Upper lobe of left lung (tissue), 4 donors: ENCODE results near the gene UVSSA.

Source experiments
- EP300 ChIP-seq, 4 donors: sonication (generic); formaldehyde crosslinking; IDR thresholded peaks; one replicate each; pipeline ENCODE4 v1.5.1; 2017; ENCODE audit warnings: antibody characterized with exemption in 4 of 4, control low read depth in 2 of 4
- POLR2A ChIP-seq, 4 donors: fragments of 450-650 bp; IDR thresholded peaks; one replicate each; pipeline ENCODE4 v1.5.1; 2016 to 2017; ENCODE audit warnings: antibody characterized with exemption in 4 of 4, mild to moderate bottlenecking in 2 of 4
- POLR2AphosphoS5 ChIP-seq, 2 donors: sonication (generic); formaldehyde crosslinking; IDR thresholded peaks; one replicate each; pipeline ENCODE4 v1.5.1; 2017; ENCODE audit warnings: antibody characterized with exemption in 2 of 2
- TF ChIP-seq, protein P1 (sequence below), 6 experiments: fragments of 450-650 bp in 4 of 6; fragments of 200-600 bp in 2 of 6; sonication (generic) in 2 of 6; IDR thresholded peaks; one replicate each; pipeline ENCODE4 v1.5.1; 2016 to 2019; ENCODE audit warnings: antibody characterized with exemption in 6 of 6

DNA sequence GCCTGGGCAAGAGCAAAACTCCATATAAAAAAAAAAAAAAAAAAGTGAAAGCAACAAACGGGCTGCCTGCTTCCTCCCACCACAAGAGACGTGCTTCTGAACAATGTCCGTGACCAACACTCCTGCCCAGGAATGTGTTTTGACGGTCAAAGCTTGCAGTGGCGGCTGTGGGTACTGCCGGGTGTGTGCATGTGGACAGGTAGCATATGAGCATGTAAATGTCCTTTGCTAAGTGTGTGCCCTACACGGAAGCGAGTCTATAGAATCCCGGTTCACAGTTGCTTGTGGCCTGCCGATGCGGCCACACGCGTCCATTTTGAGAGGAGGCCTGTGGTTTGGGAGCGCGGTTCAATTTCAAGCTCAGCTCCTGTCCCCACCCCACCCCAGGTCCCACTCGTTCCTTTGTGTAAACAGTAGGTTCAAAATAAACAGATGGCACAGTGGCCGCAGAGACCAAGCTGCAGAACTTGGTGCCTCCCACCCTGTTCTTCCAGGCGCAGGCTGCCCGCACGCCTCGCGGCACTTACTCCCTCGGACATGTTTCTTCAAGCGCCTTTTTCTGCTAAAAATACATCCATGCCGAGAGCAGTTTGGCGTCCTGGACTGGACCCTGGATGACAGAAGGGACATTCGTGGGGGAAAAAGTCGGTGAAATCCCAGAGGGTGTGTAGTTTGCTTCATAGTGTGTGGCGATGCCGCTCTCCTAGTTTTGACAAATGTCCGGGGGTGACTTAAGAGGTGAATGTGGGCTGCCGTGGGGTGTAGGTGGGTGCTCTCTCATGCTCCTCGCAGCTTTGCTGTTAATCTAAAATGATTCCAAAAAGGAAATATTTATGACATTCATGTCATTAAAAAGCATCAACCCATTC, 70.7 kb downstream of the UVSSA start:
- TF ChIP-seq, protein P1, sequence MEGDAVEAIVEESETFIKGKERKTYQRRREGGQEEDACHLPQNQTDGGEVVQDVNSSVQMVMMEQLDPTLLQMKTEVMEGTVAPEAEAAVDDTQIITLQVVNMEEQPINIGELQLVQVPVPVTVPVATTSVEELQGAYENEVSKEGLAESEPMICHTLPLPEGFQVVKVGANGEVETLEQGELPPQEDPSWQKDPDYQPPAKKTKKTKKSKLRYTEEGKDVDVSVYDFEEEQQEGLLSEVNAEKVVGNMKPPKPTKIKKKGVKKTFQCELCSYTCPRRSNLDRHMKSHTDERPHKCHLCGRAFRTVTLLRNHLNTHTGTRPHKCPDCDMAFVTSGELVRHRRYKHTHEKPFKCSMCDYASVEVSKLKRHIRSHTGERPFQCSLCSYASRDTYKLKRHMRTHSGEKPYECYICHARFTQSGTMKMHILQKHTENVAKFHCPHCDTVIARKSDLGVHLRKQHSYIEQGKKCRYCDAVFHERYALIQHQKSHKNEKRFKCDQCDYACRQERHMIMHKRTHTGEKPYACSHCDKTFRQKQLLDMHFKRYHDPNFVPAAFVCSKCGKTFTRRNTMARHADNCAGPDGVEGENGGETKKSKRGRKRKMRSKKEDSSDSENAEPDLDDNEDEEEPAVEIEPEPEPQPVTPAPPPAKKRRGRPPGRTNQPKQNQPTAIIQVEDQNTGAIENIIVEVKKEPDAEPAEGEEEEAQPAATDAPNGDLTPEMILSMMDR (IDR thresholded peaks at IDR 0.05): no peak
- TF ChIP-seq POLR2A (IDR thresholded peaks at IDR 0.05) (no peak), POLR2AphosphoS5 (IDR thresholded peaks at IDR 0.05) (no peak), EP300 (IDR thresholded peaks at IDR 0.05) (no peak)
